NCI-H1436 (cell line): ENCODE results near the gene PRR20C.
"Not testable (repeated sequence)": the region's sequence is repeated elsewhere in the genome, so short reads cannot be mapped to it uniquely, and the experiment has no call there.

Experiments used
- DNase-seq: peaks from one replicate; lab custom pipeline; 2025; lab: John Stamatoyannopoulos, UW

Gene PRR20C

DNA sequence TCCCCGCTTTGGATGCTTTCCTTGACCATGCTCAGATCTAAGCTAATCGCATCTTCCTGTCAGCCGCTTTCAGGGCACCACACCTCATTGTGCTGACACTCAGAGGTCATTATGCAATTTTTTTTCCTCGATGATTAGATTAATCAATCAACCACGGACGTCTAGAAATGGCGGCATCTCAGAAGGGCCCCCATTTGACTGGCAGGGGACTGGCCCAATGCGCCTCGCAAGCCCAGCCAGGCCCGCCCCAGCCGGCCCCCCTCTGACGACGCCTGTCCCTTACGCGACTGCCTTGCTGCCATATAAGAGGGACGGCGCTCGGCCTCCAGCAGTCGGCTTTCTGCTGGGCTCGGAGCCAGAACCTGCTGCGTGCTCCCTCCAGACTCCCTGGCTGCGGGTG lies at the start of gene PRR20C:
Gene PRR20C, plus strand, starts transcription at position 301 of the 400 bp plus-strand sequence. CDS start 387 bp downstream, outside the sequence.
- DNase-seq, result not testable (repeated sequence)

DNA sequence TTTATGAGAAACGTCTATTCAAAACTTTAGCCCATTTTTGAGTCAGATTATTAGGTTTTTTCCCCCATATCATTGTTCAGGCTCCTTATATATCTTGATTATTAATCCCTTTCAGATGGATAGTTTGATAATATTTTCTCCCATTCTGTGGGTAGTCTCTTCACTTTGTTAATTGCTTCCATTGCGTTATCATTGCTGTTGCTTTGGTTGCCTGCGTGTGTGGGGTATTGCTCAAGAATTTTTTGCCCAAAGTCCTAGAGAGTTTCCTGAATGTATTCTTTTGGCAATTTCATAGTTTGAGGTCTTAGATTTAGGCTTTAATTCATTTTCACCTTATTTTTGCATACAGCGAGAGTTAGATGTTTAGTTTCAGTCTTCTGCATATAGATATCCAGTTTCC lies 38.9 kb upstream of the PRR20C start:
- no peak for DNase-seq

DNA sequence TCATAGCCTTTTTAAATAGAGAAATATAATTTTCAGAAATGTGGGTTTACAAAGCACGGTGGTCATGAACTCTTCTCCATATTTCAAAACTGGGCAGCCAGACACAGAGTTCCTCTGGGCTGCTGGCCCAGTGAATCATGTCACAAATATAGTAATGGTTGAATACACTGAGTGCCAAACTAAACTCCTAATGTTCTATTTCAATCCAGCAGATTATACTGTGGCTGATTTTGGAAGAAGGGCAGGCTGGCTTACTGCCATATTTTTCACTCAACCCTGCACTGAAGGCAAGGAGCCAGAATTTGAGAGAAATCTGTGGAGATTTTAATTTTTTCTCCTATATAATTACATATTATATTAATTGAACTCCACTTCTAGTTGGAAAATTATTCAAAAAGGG lies 30.2 kb upstream of the PRR20C start:
- DNase-seq, result no peak

DNA sequence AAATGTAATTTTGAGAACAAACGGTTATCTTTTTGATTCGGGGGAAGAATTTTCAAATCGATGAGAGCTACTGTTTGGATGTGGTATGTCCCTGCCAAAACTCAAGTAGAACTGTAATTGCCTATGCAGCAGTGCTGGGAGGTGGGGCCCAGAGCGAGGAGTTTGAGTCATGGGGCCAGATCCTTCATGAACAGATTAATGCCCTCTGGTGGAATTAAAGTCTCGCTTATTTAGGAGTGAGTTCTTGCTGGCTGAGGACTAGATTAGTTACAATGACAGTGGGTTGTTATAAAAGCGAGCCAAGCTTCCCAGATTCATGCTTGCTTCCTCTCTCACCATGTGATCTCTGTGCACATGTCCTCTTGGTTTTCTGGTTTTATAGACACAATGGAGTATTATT lies 25.0 kb upstream of the PRR20C start:
- no peak for DNase-seq

DNA sequence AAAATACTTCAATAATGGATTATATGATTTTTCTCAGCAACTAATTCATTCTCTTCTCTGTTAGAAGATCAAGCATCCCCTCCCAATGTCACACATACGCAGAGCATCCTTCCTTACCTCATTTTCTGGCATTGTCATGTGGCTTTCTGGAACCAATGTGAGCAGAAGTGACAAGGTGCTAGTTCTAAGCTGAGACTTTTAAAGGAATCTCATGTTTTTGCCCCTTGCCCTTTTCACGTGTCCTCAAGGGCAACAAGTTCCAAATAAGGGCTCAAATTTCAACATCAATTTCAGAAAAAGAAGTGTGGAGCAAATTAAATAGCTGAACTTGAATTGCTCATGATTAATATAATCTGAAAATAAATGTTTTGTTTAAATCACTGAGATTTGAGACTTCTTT lies 17.8 kb upstream of the PRR20C start:
- no peak for DNase-seq

DNA sequence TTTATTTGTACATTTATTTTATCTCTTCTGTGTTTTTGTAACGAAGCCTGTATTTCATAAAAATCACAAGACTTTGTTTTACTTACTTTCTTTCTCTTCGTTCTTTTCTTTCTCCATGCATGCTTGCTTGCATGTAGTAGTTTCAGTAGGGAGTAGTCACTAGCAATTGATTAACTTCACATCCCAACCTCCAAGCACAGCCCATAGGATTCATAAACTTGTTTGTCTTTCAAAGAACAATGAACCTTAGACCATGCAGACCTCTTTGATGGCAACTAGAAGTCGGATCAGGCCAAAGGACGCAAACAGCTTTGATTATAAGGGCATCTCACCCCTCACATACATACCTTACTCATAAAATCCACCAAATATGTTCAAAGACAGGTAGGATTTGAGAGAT lies 16.3 kb upstream of the PRR20C start:
- no peak for DNase-seq

DNA sequence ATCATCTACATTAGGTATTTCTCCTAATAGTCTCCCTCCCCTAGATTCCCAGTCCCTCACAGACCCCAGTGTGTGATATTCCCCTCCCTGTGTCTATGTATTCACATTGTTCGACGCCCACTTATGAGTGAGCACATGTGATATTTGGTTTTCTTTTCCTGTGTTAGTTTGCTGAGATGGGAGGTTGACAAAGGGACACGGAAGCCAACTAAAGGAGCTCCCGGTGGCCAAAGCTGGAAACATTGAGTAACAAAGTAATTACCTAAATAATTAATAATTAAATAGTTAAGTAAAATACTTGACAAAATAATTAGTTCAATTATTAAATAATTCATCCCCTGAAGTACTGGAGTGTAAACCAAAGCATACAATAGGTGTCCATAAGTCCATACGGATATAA lies 14.9 kb upstream of the PRR20C start:
- no peak for DNase-seq

DNA sequence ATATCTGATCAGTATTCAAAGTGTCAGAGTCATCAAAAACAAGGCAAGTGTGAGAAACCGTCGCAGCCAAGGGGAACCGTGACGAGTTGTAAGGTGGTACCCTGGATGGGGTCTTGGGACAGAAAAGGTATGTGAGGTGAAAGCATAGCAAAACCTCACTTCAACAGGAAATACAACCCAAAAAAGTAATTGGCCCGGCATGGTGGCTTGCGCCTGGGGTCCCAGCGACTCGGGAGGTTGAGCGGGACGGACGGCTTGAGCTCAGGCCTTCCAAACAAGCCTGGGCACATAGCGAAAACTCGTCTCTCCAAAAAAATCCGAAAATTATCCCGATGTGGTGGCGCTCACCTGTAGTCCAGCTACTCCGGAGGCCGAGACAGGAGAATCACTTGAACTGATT lies 14.1 kb upstream of the PRR20C start:
- DNase-seq, result not testable (repeated sequence)

DNA sequence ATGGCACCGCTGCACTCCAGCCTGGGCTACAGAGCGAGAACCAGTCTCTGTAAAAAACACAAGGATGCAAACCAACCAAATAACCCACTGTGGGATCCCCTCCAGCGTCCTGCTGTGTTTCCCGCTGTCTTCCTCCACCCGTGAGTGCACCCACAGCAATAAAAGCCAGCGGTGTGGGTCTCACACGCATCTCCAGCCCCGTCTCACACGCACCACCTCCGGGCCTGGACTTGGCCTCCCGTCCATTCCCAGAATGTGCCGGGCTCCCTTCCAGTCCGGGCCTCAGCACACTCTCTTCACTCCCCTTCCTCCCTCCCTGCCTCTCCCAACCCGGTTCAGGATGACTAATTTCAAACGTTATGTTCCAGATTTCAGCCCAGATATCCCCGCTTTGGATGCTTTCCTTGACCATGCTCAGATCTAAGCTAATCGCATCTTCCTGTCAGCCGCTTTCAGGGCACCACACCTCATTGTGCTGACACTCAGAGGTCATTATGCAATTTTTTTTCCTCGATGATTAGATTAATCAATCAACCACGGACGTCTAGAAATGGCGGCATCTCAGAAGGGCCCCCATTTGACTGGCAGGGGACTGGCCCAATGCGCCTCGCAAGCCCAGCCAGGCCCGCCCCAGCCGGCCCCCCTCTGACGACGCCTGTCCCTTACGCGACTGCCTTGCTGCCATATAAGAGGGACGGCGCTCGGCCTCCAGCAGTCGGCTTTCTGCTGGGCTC lies 13.5 kb upstream of the PRR20C start, which contains the start of gene PRR20A:
Gene PRR20A, plus strand, starts transcription at position 684 of the 734 bp plus-strand sequence. CDS start 387 bp downstream, outside the sequence.
- DNase-seq, result not testable (repeated sequence)

DNA sequence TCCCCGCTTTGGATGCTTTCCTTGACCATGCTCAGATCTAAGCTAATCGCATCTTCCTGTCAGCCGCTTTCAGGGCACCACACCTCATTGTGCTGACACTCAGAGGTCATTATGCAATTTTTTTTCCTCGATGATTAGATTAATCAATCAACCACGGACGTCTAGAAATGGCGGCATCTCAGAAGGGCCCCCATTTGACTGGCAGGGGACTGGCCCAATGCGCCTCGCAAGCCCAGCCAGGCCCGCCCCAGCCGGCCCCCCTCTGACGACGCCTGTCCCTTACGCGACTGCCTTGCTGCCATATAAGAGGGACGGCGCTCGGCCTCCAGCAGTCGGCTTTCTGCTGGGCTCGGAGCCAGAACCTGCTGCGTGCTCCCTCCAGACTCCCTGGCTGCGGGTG lies 6.7 kb upstream of the PRR20C start, which contains the start of gene PRR20B:
Gene PRR20B, plus strand, starts transcription at position 301 of the 400 bp plus-strand sequence. CDS start 387 bp downstream, outside the sequence.
- not testable (repeated sequence) for DNase-seq

DNA sequence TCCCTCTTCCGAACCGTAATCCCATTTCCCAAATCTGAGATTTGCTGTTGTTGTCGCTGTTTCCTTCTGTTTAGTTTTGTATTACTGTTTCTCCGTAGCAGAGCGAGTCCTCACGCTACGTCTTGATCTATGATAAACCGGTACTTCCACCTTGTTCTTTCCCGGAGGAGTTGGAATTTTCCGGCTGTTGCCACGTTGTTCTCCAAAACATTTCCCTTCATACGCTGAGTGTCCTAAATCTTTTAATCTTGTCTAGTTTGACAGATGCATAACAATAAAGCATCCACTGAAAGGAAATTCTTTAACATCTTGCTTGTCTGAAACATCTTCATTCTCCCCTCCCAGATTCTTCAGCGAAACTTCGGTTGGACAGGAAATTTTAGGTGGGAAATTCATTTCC lies 5.8 kb upstream of the PRR20C start:
- DNase-seq, result not testable (repeated sequence)

DNA sequence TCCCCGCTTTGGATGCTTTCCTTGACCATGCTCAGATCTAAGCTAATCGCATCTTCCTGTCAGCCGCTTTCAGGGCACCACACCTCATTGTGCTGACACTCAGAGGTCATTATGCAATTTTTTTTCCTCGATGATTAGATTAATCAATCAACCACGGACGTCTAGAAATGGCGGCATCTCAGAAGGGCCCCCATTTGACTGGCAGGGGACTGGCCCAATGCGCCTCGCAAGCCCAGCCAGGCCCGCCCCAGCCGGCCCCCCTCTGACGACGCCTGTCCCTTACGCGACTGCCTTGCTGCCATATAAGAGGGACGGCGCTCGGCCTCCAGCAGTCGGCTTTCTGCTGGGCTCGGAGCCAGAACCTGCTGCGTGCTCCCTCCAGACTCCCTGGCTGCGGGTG lies 6.5 kb downstream of the PRR20C start, which contains the start of gene PRR20D:
Gene PRR20D, plus strand, starts transcription at position 301 of the 400 bp plus-strand sequence. CDS start 387 bp downstream, outside the sequence.
- DNase-seq, result not testable (repeated sequence)

DNA sequence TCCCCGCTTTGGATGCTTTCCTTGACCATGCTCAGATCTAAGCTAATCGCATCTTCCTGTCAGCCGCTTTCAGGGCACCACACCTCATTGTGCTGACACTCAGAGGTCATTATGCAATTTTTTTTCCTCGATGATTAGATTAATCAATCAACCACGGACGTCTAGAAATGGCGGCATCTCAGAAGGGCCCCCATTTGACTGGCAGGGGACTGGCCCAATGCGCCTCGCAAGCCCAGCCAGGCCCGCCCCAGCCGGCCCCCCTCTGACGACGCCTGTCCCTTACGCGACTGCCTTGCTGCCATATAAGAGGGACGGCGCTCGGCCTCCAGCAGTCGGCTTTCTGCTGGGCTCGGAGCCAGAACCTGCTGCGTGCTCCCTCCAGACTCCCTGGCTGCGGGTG lies 13.0 kb downstream of the PRR20C start, which contains the start of gene PRR20E:
Gene PRR20E, plus strand, starts transcription at position 301 of the 400 bp plus-strand sequence. CDS start 387 bp downstream, outside the sequence.
- not testable (repeated sequence) for DNase-seq

DNA sequence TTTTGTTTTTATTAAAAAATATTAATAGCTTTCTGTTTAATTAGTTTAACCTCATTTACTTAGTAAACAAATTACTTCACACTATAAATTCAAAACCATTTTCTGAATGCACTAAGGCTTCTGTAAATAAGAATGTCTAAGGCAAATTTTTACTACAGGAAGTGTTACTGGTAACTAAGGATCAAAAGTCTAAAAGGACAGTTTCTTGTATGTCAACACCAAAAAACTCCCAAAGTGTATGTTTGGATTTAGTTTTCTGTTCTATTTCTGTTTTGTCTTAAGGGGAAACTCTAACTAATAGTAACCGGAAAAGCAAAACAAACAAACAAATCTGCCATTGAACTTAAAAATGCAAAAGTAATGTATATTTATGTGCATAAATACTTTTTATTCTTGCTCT lies 37.8 kb downstream of the PRR20C start:
- DNase-seq, result no peak
